Kidney (tissue), 14 donors: ENCODE data around the gene NBEAL2. TPM values are rescaled to one million over a fixed set of nuclear protein-coding genes. Genes with fewer than 3 reads are reported as not detected.

Experiments used
- DNase-seq, 5 donors: peaks; one replicate each; pipeline ENCODE4 v3.0.0-alpha.2; 2013 to 2020
- FAIRE-seq: peaks from 2 replicates; lab custom pipeline; 2012; peaks lifted over from hg19 to GRCh38; lab: Jason Lieb, UNC
- H3K27ac ChIP-seq, 2 donors: one replicate each; pipeline ENCODE4 v1.7.0; 2013; ENCODE audit warnings: low read depth in 2 of 2, low read length in 2 of 2, inconsistent platforms in 1 of 2
- H3K27me3 ChIP-seq: one replicate; pipeline ENCODE4 v1.7.1; 2013; ENCODE audit warnings: low read length, inconsistent platforms; ENCODE audit not compliant: control insufficient read depth, insufficient read depth
- H3K36me3 ChIP-seq, 3 donors: one replicate each; pipeline versions ENCODE4 v1.7.0 to v1.7.1; 2013; ENCODE audit warnings: low read length in 3 of 3, control low read depth in 1 of 3, inconsistent platforms in 1 of 3; ENCODE audit not compliant: insufficient read depth in 3 of 3, control insufficient read depth in 2 of 3
- H3K4me1 ChIP-seq, 3 donors: one replicate each; pipeline versions ENCODE4 v1.7.0 to v1.7.1; 2013; ENCODE audit warnings: low read length in 3 of 3, inconsistent platforms in 1 of 3, low read depth in 1 of 3; ENCODE audit not compliant: control insufficient read depth in 2 of 3, insufficient read depth in 2 of 3
- H3K4me3 ChIP-seq, 3 donors: one replicate each; pipeline versions ENCODE4 v1.7.0 to v1.8.1; 2013; ENCODE audit warnings: low read length in 3 of 3, control low read depth in 1 of 3, inconsistent platforms in 1 of 3
- H3K9ac ChIP-seq, 3 donors: one replicate each; pipeline versions ENCODE4 v1.7.0 to v1.7.1; 2013; ENCODE audit warnings: low read length in 3 of 3, control low read depth in 1 of 3, inconsistent platforms in 1 of 3
- H3K9me3 ChIP-seq, 3 donors: one replicate each; pipeline versions ENCODE4 v1.7.0 to v1.7.1; 2013; ENCODE audit warnings: low read length in 3 of 3, control low read depth in 1 of 3, inconsistent platforms in 1 of 3; ENCODE audit not compliant: control insufficient read depth in 2 of 3, insufficient read depth in 1 of 3
- intact Hi-C: fragments of 100-400 bp; cut with DNase I; formaldehyde crosslinking; loops from one replicate; pipeline ENCODE4 v1.11.1; 2022
- polyA plus RNA-seq: library from polyadenylated mRNA; stranded (reverse); fragments of 350-450 nt; fragmentation: Illumina TruSeq; extraction: RNeasy Lipid Tissue Mini Kit (QIAGEN cat#74804); gene quantifications from one replicate; pipeline ENCODE4 v1.2.3, GENCODE V29; 2014; ENCODE audit warnings: low read depth, low replicate concordance; ENCODE audit not compliant: insufficient read depth
- total RNA-seq: library from RNA; stranded (reverse); fragmentation: NEBNext Ultra II Directional; extraction: Animal tissue kit (Norgen Biotek cat#: 25700); gene quantifications from one replicate; pipeline ENCODE4 v1.2.1, GENCODE V29; 2021
- TF ChIP-seq, protein P1 (sequence below): IDR thresholded peaks from 3 replicates; pipeline ENCODE4 v1.5.1; 2012; ENCODE audit warnings: mild to moderate bottlenecking, moderate library complexity, borderline replicate concordance; ENCODE audit not compliant: insufficient read depth; ENCODE audit errors: extremely low read depth
- donor health status: control.
- donor health status: control.
- donor health status: control.
- donor health status: control.
- donor health status: control.
- donor health status: DM: yes; HTN: yes; CAD: no.
- donor health status: Normal renal cell carcinoma (clear cell type).

NBEAL2 gene
- total and polyA plus RNA-seq, 2 donors from 2014 or later, result 25.7 to 82.8 TPM

DNA sequence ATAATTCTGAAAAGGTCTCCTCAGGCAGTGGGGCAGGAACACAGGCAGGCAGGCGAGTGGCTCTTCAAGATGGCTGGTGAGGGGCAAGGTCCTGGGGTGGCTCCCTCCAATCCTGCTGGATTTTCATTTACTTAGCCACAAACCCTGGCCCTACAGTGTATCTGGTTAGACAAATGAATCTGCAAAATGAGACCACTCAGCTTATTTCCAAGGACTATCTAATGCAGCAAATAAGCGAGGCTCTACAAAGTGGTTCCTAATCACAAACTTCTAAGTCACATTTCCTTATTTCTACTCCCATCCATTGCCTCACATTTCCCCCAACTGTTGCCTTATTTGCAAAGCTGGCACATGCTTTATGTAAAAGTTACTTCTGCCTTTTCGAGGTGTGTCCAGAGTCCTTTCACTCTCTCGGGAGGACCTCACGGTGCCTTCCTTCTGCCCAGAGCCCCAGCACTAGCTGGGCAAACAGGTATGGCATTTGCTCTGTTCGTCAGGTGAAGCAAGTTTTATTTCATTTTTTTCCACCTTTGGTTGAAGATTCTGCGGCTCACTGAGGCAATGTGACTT lies 43.4 kb upstream of the NBEAL2 start:
- FAIRE-seq, result no peak
- Histone ChIP-seq H3K4me3 (no peak overlapping the region), H3K9me3 (no peaks in the 10 kb centered on the region), H3K9ac (peak overlapping the region in 1 of 3 donors; percentile 65), H3K36me3 (peaks cover 0 to 34% (median 18%) of the 10 kb centered on the region in 3 donors), H3K4me1 (peaks cover 0 to 78% (median 53%) of the 10 kb centered on the region in 3 donors), H3K27me3 (no peaks in the 10 kb centered on the region), H3K27ac (peak overlapping the region; percentile 77 to 86)
- intact Hi-C loops, result no loop called here
- DNase-seq, result peak in 1 of 5 donors; percentile 16
- TF ChIP-seq, protein P1, sequence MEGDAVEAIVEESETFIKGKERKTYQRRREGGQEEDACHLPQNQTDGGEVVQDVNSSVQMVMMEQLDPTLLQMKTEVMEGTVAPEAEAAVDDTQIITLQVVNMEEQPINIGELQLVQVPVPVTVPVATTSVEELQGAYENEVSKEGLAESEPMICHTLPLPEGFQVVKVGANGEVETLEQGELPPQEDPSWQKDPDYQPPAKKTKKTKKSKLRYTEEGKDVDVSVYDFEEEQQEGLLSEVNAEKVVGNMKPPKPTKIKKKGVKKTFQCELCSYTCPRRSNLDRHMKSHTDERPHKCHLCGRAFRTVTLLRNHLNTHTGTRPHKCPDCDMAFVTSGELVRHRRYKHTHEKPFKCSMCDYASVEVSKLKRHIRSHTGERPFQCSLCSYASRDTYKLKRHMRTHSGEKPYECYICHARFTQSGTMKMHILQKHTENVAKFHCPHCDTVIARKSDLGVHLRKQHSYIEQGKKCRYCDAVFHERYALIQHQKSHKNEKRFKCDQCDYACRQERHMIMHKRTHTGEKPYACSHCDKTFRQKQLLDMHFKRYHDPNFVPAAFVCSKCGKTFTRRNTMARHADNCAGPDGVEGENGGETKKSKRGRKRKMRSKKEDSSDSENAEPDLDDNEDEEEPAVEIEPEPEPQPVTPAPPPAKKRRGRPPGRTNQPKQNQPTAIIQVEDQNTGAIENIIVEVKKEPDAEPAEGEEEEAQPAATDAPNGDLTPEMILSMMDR, result no peak

DNA sequence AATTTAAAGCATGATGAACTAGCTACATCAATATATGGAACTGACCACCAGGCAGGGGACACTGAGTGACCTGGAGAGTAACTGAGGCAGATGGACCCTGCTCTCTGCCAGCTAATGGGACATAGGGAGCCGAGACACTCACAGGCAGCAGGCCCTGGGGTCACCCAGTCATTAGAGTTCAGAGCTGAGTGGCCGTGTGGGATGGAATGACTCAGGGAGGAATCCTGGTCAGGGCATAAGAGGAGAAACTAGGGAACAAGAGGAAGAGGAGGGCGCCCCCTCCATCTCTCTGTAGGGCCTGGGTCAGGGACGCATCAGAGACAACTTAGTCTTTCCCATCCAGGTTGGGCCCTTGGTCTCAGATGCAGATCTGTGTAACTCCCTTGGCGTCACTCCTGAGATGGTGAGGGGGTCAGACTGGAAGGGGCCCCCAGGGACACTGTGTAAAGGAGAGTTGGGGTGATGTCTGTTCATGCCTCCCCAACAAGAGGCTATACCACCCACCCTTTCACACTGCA lies 42.7 kb upstream of the NBEAL2 start:
- FAIRE-seq (no peak), DNase-seq (peak in 1 of 5 donors; percentile 61)
- intact Hi-C loops, result no loop called here
- TF ChIP-seq, protein P1, result no peak
- Histone ChIP-seq H3K27me3 (no peaks in the 10 kb centered on the region), H3K9me3 (no peaks in the 10 kb centered on the region), H3K27ac (peak overlapping the region; percentile 4 to 86), H3K36me3 (peaks cover 0 to 34% (median 18%) of the 10 kb centered on the region in 3 donors), H3K4me1 (peaks cover 0 to 75% (median 50%) of the 10 kb centered on the region in 3 donors), H3K4me3 (no peak overlapping the region), H3K9ac (peak overlapping the region in 1 of 3 donors; percentile 8)

DNA sequence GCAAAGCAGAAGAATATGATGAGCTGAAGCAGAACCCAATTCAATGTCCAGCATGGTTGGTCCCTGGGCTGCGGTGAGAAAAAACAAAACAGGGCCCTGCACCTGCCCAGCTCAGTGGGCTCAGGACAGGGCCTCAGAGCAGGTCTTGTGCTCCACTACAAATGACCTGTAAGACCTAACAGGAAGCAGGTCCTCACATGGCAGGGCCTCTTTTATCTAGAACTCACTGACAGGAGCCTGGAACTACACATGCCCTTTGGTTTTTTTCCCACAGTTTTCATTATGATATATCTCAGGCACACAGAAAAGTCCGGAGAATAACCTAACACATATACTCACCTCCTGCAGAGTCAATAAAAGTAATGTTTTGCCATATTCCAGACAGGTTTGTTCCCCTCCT lies 41.3 kb upstream of the NBEAL2 start:
- Histone ChIP-seq H3K9ac (peak overlapping the region in 1 of 3 donors; percentile 0), H3K36me3 (peaks cover 0 to 34% (median 18%) of the 10 kb centered on the region in 3 donors), H3K4me1 (peaks cover 0 to 73% (median 50%) of the 10 kb centered on the region in 3 donors), H3K9me3 (no peaks in the 10 kb centered on the region), H3K4me3 (no peak overlapping the region), H3K27me3 (no peaks in the 10 kb centered on the region), H3K27ac (peak overlapping the region in 1 of 2 donors; percentile 48)
- TF ChIP-seq, protein P1, result no peak
- peak in 1 of 5 donors; percentile 37 for DNase-seq
- no peak for FAIRE-seq
- intact Hi-C loops, result no loop called here
